GM19238 (cell line): ENCODE measurements around the gene MYBPHL.
A peak's percentile ranks its signal among the peaks of the same experiment; 100 is the strongest.

ENCODE experiments used
- DNase-seq: peaks from one replicate; pipeline ENCODE4 v3.0.0; 2011; ENCODE audit warnings: low spot score; ENCODE audit not compliant: insufficient read length

The MYBPHL gene

DNA sequence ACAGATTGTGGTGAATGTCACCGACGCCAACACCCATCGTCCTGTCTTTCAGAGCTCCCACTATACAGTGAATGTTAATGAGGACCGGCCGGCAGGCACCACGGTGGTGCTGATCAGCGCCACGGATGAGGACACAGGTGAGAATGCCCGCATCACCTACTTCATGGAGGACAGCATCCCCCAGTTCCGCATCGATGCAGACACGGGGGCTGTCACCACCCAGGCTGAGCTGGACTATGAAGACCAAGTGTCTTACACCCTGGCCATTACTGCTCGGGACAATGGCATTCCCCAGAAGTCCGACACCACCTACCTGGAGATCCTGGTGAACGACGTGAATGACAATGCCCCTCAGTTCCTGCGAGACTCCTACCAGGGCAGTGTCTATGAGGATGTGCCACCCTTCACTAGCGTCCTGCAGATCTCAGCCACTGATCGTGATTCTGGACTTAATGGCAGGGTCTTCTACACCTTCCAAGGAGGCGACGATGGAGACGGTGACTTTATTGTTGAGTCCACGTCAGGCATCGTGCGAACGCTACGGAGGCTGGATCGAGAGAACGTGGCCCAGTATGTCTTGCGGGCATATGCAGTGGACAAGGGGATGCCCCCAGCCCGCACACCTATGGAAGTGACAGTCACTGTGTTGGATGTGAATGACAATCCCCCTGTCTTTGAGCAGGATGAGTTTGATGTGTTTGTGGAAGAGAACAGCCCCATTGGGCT is 54.5 kb downstream of the MYBPHL start:
- no peak for DNase-seq

DNA sequence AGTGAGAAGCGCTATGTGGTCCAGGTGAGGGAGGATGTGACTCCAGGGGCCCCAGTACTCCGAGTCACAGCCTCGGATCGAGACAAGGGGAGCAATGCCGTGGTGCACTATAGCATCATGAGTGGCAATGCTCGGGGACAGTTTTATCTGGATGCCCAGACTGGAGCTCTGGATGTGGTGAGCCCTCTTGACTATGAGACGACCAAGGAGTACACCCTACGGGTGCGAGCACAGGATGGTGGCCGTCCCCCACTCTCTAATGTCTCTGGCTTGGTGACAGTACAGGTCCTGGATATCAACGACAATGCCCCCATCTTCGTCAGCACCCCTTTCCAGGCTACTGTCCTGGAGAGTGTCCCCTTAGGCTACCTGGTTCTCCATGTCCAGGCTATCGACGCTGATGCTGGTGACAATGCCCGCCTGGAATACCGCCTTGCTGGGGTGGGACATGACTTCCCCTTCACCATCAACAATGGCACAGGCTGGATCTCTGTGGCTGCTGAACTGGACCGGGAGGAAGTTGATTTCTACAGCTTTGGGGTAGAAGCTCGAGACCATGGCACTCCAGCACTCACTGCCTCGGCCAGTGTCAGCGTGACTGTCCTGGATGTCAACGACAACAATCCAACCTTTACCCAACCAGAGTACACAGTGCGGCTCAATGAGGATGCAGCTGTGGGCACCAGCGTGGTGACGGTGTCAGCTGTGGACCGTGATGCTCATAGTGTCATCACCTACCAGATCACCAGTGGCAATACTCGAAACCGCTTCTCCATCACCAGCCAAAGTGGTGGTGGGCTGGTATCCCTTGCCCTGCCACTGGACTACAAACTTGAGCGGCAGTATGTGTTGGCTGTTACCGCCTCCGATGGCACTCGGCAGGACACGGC is 55.3 kb downstream of the MYBPHL start:
- no peak for DNase-seq

DNA sequence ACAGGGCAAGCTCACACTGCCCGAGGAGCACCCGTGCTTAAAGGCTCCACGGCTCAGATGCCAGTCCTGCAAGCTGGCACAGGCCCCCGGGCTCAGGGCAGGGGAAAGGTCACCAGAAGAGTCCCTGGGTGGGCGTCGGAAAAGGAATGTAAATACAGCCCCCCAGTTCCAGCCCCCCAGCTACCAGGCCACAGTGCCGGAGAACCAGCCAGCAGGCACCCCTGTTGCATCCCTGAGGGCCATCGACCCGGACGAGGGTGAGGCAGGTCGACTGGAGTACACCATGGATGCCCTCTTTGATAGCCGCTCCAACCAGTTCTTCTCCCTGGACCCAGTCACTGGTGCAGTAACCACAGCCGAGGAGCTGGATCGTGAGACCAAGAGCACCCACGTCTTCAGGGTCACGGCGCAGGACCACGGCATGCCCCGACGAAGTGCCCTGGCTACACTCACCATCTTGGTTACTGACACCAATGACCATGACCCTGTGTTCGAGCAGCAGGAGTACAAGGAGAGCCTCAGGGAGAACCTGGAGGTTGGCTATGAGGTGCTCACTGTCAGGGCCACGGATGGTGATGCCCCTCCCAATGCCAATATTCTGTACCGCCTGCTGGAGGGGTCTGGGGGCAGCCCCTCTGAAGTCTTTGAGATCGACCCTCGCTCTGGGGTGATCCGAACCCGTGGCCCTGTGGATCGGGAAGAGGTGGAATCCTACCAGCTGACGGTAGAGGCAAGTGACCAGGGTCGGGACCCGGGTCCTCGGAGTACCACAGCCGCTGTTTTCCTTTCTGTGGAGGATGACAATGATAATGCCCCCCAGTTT is 56.1 kb downstream of the MYBPHL start:
- no peak for DNase-seq

DNA sequence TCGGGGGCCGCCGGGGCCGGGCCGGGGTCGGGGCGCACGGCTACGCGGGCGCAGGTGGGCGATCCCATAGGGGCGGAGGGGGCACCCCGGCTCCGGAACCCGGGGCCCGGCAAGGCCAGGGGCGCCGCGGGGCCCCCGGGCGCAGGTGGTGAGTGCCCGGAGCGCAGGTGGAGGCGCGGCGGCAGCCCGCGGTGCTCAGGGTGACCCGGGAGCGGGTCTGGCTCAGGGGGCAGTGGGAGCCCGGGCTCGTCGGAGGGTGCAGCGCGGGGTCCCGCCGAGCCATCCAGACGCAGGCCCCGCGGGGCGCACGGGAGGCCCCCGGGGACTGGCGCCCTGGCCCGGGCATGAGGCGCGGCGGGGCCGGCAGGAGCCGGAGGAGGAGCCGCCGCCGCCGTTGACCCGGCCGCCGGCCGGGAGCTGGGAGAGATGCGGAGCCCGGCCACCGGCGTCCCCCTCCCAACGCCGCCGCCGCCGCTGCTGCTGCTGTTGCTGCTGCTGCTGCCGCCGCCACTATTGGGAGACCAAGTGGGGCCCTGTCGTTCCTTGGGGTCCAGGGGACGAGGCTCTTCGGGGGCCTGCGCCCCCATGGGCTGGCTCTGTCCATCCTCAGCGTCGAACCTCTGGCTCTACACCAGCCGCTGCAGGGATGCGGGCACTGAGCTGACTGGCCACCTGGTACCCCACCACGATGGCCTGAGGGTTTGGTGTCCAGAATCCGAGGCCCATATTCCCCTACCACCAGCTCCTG is 57.0 kb downstream of the MYBPHL start:
- DNase-seq = no peak

DNA sequence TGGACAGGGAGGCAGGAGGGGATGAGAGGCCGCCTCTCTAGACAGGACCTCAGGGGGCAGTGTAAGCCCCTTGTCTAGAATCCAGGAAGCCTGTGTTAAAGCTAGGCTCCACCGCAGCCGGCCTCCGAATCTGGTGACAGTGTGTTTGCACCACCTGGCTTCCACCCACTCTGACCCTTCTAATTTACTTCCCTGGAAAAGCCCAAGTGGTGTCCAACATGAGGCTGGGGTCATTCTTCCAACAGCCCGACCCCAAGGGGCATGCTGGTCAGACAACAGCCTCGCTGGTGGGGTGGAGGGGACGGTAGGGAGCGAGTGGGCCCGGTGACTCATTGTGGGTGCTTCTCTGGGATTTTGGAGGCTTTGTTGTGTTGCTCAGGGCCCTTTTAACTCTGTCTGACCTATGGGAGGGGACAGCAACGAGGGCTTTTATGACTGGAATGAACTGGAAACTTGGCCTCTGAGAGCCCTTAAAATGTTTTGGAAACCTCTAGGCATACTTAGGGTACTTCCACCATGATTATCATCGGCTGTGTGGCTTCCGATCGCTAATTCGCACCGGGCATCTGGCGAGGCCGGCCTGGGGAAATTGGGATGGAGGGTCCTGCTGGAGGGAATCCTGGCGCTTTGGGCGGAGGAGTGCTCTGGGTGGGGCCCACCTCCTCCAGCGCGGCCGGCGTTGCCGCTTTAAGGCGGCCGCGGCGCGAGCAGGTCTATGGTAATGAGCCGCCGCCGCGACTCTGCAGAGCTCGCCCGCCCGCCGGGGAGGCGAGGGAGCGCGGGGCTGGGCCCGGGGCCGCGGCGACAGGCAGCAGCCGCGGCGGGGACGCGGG is 57.8 kb downstream of the MYBPHL start, which contains the start of gene CELSR2:
Gene CELSR2, plus strand, starts transcription at position 743 of the 833 bp plus-strand sequence. CDS start 541 bp downstream, outside the sequence.
- peak; percentile 88 for DNase-seq

DNA sequence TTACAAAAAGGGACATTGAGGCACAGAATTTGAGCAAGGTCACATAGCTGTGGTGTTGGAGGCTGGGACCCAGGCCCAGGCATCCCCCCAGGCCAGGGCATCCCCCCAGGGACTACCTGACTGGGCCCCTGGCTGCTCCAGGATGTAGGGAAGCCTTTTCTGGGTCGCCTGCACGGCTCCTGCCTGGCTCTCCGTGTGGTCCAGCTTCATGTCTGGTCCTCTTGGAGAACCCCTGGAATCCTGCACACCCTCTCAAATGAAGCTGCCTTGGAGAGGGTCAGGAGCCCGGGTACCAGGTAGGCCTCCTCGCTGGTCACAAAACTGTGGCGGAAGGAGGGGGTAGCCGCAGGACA is 58.4 kb downstream of the MYBPHL start:
- no peak for DNase-seq

DNA sequence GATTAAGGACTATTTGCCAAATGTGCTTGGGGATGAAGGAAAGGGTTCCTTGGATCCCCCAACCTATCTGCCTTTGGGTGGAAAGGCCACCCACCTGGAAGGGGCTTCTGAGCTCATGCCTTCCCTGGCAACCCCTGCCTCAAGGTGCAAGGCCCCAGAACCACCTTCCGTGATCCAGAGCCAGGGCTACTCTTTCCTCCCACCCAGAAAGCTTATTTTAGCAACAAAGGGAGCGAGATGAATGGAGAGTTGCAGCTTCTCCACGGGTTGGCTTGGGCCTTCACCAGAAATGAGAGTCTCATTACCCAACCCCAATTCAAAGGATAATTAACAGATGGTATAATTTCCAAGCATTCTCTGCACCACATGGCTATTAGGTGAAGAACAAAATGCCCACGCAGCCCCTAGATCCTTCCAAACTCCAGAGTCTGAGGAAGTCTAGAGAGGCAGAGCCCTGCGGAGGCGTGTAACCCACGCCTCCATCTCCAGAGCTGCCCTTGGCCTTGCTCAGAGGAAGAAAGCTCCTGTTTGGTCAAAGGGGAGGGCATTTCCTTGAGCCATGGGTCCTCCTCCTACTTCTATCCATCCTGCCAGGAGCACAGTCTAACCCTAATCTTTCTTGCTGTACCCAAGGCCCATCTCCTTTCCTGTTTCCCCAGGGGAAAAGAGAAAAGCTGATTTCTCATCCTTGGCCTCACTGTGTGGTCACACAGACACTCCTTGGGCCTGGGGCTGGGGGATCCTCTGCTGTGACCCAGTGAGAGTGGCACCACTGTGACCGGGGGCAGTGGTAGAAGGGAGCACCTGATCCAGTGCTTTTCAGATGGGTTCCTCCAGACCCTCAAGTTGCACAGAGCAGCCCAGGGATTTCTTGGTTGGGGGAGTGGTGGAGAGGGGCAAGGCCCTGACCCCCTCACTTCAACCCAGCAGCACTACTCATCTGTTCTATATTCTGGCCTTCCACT is 59.1 kb downstream of the MYBPHL start:
- no peak for DNase-seq

DNA sequence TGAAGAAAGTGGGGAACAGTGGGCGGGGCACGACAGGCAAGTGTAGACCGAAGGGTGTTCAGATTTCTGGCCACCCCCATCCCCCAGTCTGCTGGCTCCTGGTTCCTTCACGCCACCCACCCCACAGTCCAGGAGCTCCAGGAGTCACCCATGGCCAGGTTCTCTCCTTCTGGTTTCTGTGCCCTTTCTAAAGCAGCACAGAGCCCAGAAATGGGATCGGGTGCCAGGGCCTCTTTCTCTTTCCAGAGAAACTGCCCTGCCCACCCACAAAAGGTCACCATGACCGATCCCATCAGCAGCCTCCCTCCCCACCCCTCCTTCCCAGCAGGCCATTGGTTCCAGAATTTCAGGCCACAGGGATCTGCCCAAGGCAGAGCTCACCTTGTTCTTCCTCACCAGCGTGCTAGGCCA is 60.7 kb downstream of the MYBPHL start:
- no peak for DNase-seq

DNA sequence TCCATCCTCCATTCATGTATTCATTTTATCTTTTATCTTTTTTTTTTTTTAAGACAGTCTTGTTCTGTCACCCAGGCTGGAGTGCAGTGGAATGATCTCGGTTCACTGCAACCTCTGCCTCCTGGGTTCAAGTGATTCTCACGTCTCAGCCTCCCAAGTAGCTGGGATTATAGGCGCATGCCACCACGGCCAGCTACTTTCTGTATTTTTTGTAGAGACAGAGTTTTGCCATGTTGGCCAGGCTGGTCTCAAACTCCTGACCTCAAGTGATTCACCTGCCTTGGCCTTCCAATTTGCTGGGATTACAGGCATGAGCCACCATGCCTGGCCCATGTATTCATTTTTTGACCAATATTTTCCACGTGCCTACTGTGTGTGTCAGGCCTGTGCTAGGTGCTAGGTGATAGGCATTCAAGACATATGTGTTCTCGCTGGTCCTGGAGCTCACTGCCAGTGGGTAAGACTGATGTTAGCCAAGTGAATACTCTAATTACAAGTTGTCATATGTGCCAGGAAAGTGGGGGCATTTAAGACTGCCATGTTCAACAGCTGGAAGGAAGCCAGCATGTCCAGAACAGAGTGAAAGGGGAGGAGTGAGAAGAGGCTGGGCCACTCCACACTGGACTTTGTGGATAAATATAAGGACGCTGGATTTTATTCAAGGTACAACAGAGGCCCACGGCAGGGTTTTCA is 62.8 kb downstream of the MYBPHL start:
- no peak for DNase-seq

DNA sequence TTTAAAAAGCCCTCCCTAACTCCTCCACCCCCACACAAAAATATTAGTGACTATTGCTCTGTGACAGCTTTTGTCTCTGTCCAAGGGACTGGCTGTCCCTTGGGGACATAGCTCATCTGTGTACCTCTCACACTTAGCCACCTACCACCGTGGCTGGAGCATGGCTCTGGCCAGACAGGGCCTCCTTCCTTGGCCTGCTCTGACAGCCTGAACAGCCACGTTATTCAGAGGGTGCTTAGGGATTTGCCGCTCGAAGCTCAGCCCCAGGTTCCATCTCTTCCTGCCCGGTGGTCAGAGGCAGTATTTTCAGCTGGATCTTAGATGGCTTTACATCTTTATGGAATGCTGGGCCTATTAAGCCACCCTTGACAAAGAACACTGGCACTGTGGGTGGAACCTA is 63.6 kb downstream of the MYBPHL start:
- no peak for DNase-seq

DNA sequence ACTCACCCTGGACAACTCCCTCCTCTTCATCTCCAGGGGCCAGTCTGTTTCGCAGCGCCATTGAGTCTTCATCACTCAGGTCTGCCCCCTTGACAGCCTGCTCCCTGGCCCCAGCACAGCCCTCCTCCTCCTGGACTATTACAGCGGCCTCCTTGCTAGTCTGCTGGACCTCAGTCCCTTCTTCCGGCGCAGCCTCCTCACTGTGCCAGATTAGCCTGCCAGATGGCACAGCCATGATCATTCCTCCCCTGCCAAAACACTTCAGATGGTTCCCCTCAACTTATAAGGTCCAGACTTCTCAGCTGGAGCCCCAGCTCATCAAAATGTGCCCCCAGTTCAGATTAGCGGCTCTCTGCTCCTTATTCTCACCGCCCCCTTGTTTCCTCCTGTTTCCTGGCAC is 64.4 kb downstream of the MYBPHL start:
- DNase-seq = no peak
